M059J (cell line): ENCODE results near the gene C1RL. TPM values are rescaled to one million over a fixed set of nuclear protein-coding genes. Genes with fewer than 3 reads are reported as not detected.
A peak's percentile ranks its signal among the peaks of the same experiment; 100 is the strongest.

Source experiments
- DNase-seq: peaks from one replicate; pipeline ENCODE4 v3.0.0-alpha.2; 2012; ENCODE audit warnings: low read depth
- total RNA-seq: library from RNA; depleted of rRNA; stranded (reverse); fragments of >200 nt; shearing (Covaris generic); gene quantifications from 2 replicates; pipeline ENCODE4 v1.2.3, GENCODE V29; 2014; rRNA removed

C1RL gene
- 14.3 and 22.1 TPM in 2 replicates for total RNA-seq

GRCh38 chr12:7108796-7109571, at the start of gene C1RL:
Gene C1RL, minus strand, starts transcription at chr12:7109214. Its CDS starts 34 bp downstream, at chr12:7109180.
- peak; percentile 85 for DNase-seq

- no peak for DNase-seq
Observed at GRCh38 chr12:7157391-7157790, 48.4 kb upstream of the C1RL start.

GRCh38 chr12:7156259-7157197, 47.5 kb upstream of the C1RL start:
- DNase-seq: no peak

- no peak for DNase-seq
Observed at GRCh38 chr12:7155471-7156034, 46.5 kb upstream of the C1RL start.

GRCh38 chr12:7154901-7155470, 46.0 kb upstream of the C1RL start:
- no peak for DNase-seq

- no peak for DNase-seq
Observed at GRCh38 chr12:7154042-7154441, 45.0 kb upstream of the C1RL start.

- DNase-seq: no peak
Observed at GRCh38 chr12:7152818-7153217, 43.8 kb upstream of the C1RL start.

- no peak for DNase-seq
Observed at GRCh38 chr12:7151532-7151931, 42.5 kb upstream of the C1RL start.

GRCh38 chr12:7150841-7151240, 41.8 kb upstream of the C1RL start:
- DNase-seq: no peak

- DNase-seq: no peak
Observed at GRCh38 chr12:7150356-7150755, 41.3 kb upstream of the C1RL start.

GRCh38 chr12:7146906-7147305, 37.9 kb upstream of the C1RL start:
- DNase-seq: no peak

- DNase-seq: no peak
Observed at GRCh38 chr12:7146228-7146627, 37.2 kb upstream of the C1RL start.

- DNase-seq: no peak
Observed at GRCh38 chr12:7145671-7146070, 36.7 kb upstream of the C1RL start.

GRCh38 chr12:7144414-7145120, 35.6 kb upstream of the C1RL start:
- peak; percentile 32 for DNase-seq

GRCh38 chr12:7143564-7143963, 34.5 kb upstream of the C1RL start:
- no peak for DNase-seq

GRCh38 chr12:7142809-7143465, 33.9 kb upstream of the C1RL start:
- DNase-seq: no peak

- DNase-seq: peak; percentile 42
Observed at GRCh38 chr12:7142056-7142644, 33.1 kb upstream of the C1RL start.

- DNase-seq: no peak
Observed at GRCh38 chr12:7141351-7142005, 32.5 kb upstream of the C1RL start.

GRCh38 chr12:7139200-7139599, 30.2 kb upstream of the C1RL start:
- no peak for DNase-seq

- no peak for DNase-seq
Observed at GRCh38 chr12:7137908-7138307, 28.9 kb upstream of the C1RL start.
